ENCODE measurements around the gene LGALS1.

The LGALS1 gene

DNA sequence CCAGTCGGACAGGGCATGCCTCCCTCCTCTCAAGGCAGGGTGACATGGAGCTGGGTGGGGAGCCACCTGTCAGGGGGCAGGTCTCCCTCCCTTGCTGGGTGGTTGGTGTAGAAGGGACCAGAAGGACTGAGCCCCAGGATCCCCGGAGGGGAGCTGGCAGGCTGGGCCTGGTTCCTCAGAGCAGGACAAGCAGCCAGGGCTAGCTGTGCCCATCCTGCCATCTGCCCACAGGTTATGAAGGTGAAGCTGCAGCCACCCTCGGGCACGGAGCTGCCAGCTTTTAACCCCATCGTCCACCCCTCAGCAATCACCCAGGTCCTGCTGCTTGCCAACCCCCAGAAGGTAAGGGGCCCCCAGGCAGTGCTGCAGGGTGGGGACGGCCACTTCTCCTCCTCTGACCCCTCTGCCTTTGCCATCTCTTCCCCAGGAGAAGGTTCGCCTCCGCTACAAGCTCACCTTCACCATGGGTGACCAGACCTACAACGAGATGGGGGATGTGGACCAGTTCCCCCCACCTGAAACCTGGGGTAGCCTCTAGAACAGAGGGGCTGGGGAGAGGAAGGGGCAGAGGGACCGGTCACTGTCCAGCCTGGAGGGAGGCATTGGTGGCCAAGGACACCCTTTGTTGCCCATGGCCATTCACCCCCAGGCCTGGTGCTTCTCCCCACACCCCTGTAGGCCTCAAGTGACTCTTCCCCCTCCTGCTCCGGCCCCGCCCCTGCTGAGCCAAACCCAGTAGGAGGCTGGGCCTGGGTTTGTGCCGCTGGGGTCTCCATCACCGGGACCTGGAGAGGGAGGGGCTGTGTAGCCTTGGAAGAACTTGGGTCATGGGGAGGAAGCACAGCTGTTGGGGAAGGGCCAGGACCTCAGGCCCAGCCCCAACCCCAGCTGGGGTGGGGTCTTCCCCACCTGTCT is 43.0 kb upstream of the LGALS1 start:
- no peaks in the 10 kb centered on the region for H3K36me3 ChIP-seq (ENCODE audit: control insufficient read depth, low read depth, low read length)
- no peak overlapping the region for H3K4me3 ChIP-seq (ENCODE audit: low read length)
- H3K27me3 ChIP-seq (ENCODE audit: control insufficient read depth, insufficient read depth, low read length): no peaks in the 10 kb centered on the region
- H3K9ac ChIP-seq (ENCODE audit: low read length): no peak overlapping the region
- H3K4me1 ChIP-seq (ENCODE audit: control insufficient read depth, low read depth, low read length): peaks cover 21% of the 10 kb centered on the region
- no peaks in the 10 kb centered on the region for H3K9me3 ChIP-seq (ENCODE audit: control insufficient read depth, low read depth, low read length)
- no peak overlapping the region for H3K27ac ChIP-seq (ENCODE audit: low read length)

DNA sequence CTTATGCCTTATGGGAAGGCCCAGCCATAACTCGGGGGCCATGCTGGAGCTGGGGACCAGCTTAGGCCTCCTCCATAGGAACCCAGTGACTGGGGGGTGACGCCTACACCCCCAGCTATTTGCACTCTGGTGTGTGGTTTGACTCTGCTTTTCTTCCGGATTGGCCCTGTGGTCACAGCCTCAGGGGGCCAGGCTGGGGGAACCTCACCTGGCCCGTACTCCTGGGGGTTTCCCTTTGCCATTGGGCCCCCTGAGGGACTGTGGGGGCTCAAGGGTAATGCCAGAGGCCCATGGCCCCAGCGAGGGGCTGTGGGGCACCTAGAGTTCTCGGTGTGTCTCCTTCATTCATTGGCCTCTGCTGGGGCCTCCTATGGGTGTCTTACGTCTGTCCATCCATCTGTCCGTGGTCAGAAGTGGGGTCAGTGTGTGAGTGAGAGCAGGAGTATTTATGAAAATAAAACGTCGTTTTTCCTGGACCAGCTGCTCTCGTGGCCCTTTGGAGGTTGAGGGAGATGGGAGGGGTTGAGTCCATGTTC is 42.3 kb upstream of the LGALS1 start:
- no peak overlapping the region for H3K4me3 ChIP-seq (ENCODE audit: low read length)
- peak overlapping the region; percentile 3 for H3K9ac ChIP-seq (ENCODE audit: low read length)
- no peaks in the 10 kb centered on the region for H3K9me3 ChIP-seq (ENCODE audit: control insufficient read depth, low read depth, low read length)
- H3K27me3 ChIP-seq (ENCODE audit: control insufficient read depth, insufficient read depth, low read length): no peaks in the 10 kb centered on the region
- no peak overlapping the region for H3K27ac ChIP-seq (ENCODE audit: low read length)
- H3K36me3 ChIP-seq (ENCODE audit: control insufficient read depth, low read depth, low read length): no peaks in the 10 kb centered on the region
- H3K4me1 ChIP-seq (ENCODE audit: control insufficient read depth, low read depth, low read length): peaks cover 21% of the 10 kb centered on the region

DNA sequence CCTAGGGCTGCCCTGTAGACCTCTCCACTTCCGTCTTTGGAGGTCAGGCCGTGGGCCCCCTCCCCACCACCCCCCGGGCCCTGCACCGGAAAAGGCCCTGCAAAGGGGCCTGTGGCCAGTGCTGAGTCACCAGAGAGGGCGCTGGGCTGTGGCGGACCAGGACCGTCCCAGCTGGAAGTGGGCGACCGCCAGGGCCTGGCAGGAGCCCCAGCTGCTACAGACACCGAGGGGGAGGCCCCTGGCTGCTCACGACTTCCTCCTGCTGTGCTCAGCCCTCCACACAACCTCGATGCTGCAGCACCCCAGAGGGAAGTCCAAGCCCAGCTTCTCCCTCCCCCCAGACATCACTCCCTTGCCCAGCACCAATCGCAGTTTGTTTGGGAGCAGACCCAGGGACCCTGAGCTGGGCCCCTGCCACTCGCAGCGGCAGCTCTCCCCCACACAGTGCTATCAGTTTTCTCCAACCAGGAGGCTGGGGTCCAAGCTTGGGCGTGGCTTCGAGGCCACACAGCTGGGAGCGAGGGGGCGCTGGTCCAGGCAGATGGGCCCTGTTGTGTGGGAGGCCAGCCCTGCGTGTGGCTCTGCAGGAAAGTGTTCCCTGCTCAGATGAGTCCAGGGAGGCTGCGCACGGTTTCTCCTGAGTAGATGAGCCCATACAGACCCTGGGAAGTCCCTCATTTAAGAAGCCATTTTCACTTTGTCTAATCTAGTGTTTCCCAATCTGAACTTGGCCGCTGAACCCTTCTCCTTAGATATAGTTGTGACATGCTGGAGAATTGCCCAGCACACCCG is 41.6 kb upstream of the LGALS1 start:
- Histone ChIP-seq H3K27ac (ENCODE audit: low read length) (no peak overlapping the region), H3K4me1 (ENCODE audit: control insufficient read depth, low read depth, low read length) (peaks cover 22% of the 10 kb centered on the region), H3K4me3 (ENCODE audit: low read length) (no peak overlapping the region), H3K9me3 (ENCODE audit: control insufficient read depth, low read depth, low read length) (no peaks in the 10 kb centered on the region), H3K9ac (ENCODE audit: low read length) (peak overlapping the region; percentile 3), H3K36me3 (ENCODE audit: control insufficient read depth, low read depth, low read length) (no peaks in the 10 kb centered on the region), H3K27me3 (ENCODE audit: control insufficient read depth, insufficient read depth, low read length) (no peaks in the 10 kb centered on the region)

DNA sequence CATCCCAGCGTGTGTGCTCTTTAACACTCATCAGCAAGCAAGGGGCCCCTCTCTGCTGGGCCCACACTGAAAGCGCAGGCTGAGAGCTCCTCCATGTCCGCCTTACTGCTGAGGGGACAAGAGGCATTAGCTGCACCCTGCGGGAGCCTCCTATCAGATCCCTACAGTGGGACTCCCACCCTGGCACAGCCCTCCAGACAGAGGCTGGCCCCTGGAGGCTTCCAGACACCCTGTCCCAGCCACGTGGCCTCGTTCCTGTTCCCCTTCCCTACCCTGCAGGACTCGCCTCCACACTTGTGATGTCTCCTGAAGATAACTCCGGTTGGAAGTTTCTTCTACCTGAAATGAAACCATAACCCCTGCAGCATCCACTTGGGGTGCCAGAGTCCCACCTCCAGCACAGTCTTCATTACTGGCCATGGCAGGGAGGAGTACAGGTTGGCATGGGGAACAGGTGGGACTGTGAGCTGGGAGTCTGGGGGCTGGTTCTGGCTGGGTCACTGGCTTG is 41.0 kb upstream of the LGALS1 start:
- no peak overlapping the region for H3K4me3 ChIP-seq (ENCODE audit: low read length)
- H3K9ac ChIP-seq (ENCODE audit: low read length): no peak overlapping the region
- H3K4me1 ChIP-seq (ENCODE audit: control insufficient read depth, low read depth, low read length): peaks cover 24% of the 10 kb centered on the region
- no peaks in the 10 kb centered on the region for H3K9me3 ChIP-seq (ENCODE audit: control insufficient read depth, low read depth, low read length)
- no peaks in the 10 kb centered on the region for H3K36me3 ChIP-seq (ENCODE audit: control insufficient read depth, low read depth, low read length)
- no peak overlapping the region for H3K27ac ChIP-seq (ENCODE audit: low read length)
- H3K27me3 ChIP-seq (ENCODE audit: control insufficient read depth, insufficient read depth, low read length): no peaks in the 10 kb centered on the region

DNA sequence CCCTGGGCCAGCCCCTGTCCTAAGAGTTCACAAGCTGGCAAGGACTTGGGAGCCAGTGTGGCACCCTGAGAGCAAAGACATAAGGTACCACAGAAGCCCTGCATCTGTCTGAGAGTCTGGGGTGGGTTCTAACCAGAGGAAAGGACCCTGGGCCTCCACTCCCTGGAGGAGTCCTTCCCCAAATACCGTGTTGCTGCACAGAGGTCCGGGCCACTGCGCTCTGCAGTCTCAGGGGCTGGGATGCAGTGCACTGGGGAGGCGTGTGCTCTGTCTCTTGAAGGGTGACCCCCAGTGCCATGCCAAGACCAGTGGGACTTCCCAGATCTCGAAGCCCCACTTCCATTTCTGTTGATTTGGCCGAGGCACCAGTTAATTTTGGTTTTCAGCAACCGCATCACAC is 40.3 kb upstream of the LGALS1 start:
- H3K27ac ChIP-seq (ENCODE audit: low read length): no peak overlapping the region
- no peaks in the 10 kb centered on the region for H3K36me3 ChIP-seq (ENCODE audit: control insufficient read depth, low read depth, low read length)
- no peak overlapping the region for H3K4me3 ChIP-seq (ENCODE audit: low read length)
- no peaks in the 10 kb centered on the region for H3K27me3 ChIP-seq (ENCODE audit: control insufficient read depth, insufficient read depth, low read length)
- peaks cover 24% of the 10 kb centered on the region for H3K4me1 ChIP-seq (ENCODE audit: control insufficient read depth, low read depth, low read length)
- no peaks in the 10 kb centered on the region for H3K9me3 ChIP-seq (ENCODE audit: control insufficient read depth, low read depth, low read length)
- no peak overlapping the region for H3K9ac ChIP-seq (ENCODE audit: low read length)

DNA sequence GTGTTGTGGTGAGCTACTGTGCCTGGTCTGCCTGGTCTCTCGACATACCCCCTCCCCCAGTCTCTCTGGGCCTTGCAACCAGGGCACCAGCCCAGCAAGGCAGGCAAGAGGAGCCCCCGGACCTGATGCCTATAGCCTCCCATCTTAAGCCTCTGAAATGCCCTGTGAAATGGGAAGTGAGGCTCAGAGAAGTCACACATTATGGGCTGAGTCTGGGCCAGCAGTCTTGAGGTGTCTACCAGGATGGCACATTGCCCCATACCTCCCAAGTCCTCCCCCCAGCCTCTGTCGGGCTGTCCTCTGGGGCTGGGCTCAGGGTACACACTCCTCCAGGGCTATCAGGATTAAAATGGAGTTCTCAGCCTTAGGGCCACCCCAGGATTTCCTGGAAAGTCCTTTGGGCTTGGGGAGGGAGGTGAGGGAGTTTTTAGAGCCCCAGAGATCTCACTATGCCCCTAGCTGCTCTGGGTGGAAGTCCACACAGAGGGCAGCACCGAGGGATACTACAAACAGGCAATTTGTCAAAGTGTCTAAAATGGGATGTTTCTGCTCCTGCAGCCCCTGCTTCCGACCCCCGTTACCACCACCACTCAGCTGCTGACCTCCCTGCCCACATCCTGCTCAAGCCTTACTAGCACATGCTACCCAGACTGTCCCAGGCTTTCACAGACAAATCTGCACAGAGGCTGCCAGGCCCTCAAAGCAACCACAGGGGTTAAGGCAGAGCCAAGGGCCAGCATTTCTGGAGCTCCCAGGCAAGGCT is 39.1 kb upstream of the LGALS1 start:
- H3K9ac ChIP-seq (ENCODE audit: low read length): no peak overlapping the region
- no peak overlapping the region for H3K27ac ChIP-seq (ENCODE audit: low read length)
- no peak overlapping the region for H3K4me3 ChIP-seq (ENCODE audit: low read length)
- H3K9me3 ChIP-seq (ENCODE audit: control insufficient read depth, low read depth, low read length): no peaks in the 10 kb centered on the region
- H3K27me3 ChIP-seq (ENCODE audit: control insufficient read depth, insufficient read depth, low read length): no peaks in the 10 kb centered on the region
- no peaks in the 10 kb centered on the region for H3K36me3 ChIP-seq (ENCODE audit: control insufficient read depth, low read depth, low read length)
- H3K4me1 ChIP-seq (ENCODE audit: control insufficient read depth, low read depth, low read length): peaks cover 26% of the 10 kb centered on the region

DNA sequence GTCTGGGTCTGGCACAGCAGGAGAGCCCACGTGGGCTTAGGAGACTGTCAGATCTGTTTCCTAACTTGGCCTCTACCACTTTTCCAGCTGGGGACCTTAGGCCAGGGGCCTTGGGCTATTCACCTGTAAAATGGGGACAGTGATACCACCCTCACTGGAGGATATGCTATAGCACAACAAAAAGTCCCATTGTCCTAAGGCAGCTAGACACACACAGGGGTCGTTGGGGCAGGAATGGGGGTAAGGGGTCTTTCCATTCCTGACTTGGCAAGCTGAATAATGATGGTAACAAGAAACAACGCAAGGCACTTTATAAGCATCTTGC is 38.5 kb upstream of the LGALS1 start:
- Histone ChIP-seq H3K27ac (ENCODE audit: low read length) (no peak overlapping the region), H3K4me3 (ENCODE audit: low read length) (no peak overlapping the region), H3K9me3 (ENCODE audit: control insufficient read depth, low read depth, low read length) (no peaks in the 10 kb centered on the region), H3K9ac (ENCODE audit: low read length) (no peak overlapping the region), H3K4me1 (ENCODE audit: control insufficient read depth, low read depth, low read length) (peaks cover 26% of the 10 kb centered on the region), H3K27me3 (ENCODE audit: control insufficient read depth, insufficient read depth, low read length) (no peaks in the 10 kb centered on the region), H3K36me3 (ENCODE audit: control insufficient read depth, low read depth, low read length) (no peaks in the 10 kb centered on the region)

DNA sequence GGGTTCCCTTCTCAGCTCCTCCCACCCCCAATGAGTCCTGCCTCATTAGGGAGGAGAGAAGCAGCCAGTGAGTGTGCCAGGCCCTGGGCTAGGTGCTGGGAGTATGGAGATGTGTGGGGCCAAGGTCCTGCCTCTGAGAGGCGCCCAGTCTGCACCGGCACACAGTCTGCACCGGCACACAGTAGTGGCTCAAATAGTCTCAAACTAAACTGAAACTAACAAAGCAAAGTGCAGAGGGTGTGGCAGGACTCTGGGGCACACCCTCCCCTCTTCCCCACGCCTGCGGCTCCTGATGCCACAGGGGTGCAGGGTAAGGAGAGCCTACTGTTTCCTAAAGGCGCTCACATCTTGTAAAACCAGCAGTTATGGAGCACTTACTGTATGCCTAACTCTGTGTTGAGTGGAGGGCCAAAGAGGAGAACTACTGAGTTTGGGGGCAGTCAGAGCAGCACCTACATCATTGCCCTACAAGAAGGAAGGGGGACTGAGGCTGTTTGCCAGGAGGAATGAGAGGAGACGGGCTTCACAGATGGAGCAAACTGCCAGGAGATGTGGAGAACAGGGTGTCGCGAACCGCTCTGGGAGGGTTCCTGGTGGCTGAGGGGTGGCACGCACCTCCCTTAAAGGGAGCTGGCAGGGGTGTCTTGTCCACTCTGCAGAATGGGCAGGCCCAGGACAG is 36.9 kb upstream of the LGALS1 start:
- Histone ChIP-seq H3K9me3 (ENCODE audit: control insufficient read depth, low read depth, low read length) (no peaks in the 10 kb centered on the region), H3K36me3 (ENCODE audit: control insufficient read depth, low read depth, low read length) (no peaks in the 10 kb centered on the region), H3K27ac (ENCODE audit: low read length) (no peak overlapping the region), H3K9ac (ENCODE audit: low read length) (peak overlapping the region; percentile 36), H3K4me1 (ENCODE audit: control insufficient read depth, low read depth, low read length) (peaks cover 19% of the 10 kb centered on the region), H3K4me3 (ENCODE audit: low read length) (peak overlapping the region; percentile 67), H3K27me3 (ENCODE audit: control insufficient read depth, insufficient read depth, low read length) (no peaks in the 10 kb centered on the region)

DNA sequence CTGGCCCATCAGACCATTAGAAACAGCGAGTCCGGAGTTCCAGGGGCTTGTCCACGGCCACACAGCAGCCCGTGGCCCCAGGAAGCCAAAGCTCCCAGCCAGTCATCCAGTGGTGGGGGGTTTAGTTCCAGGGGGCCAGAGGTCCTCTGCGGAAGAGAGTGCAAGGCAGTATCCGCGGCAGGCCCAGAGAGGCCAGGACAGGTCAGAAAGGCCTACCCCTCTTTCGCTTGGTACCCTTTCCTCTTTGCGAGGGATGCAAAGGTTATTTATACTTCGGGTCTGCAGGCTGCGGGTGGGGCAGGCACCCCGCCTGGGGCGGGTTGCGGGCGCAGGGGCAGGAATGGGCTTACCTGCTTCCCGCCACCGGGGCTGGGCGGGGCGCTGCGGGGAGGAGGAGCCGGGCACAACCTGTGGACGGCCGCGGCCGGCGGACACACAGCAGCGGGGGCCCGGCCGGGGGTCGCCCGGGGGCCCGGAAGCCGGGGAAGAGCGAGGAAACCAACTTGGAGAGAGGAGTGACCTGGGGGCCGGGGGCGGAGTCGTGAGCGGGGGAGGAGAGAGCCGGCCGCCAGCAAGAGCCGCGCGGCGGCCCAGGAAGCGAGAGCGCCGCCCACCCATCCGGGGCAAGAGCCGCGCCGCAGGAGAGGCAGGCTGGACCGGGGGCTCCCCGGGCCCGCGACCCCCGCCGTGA is 36.2 kb upstream of the LGALS1 start, which contains the start of gene SH3BP1:
SH3BP1 (plus strand) TSS at position 600 of the 691 bp plus-strand sequence. CDS start 119 bp downstream, outside the sequence.
- Histone ChIP-seq H3K9ac (ENCODE audit: low read length) (peak within 1 kb of the TSS; percentile 50), H3K4me1 (ENCODE audit: control insufficient read depth, low read depth, low read length) (peaks cover 12% of the 10 kb centered on the region), H3K9me3 (ENCODE audit: control insufficient read depth, low read depth, low read length) (no peaks in the 10 kb centered on the region), H3K4me3 (ENCODE audit: low read length) (peak within 1 kb of the TSS; percentile 67), H3K36me3 (ENCODE audit: control insufficient read depth, low read depth, low read length) (no peaks in the 10 kb centered on the region), H3K27ac (ENCODE audit: low read length) (no peak within 1 kb of the TSS), H3K27me3 (ENCODE audit: control insufficient read depth, insufficient read depth, low read length) (no peaks in the 10 kb centered on the region)

DNA sequence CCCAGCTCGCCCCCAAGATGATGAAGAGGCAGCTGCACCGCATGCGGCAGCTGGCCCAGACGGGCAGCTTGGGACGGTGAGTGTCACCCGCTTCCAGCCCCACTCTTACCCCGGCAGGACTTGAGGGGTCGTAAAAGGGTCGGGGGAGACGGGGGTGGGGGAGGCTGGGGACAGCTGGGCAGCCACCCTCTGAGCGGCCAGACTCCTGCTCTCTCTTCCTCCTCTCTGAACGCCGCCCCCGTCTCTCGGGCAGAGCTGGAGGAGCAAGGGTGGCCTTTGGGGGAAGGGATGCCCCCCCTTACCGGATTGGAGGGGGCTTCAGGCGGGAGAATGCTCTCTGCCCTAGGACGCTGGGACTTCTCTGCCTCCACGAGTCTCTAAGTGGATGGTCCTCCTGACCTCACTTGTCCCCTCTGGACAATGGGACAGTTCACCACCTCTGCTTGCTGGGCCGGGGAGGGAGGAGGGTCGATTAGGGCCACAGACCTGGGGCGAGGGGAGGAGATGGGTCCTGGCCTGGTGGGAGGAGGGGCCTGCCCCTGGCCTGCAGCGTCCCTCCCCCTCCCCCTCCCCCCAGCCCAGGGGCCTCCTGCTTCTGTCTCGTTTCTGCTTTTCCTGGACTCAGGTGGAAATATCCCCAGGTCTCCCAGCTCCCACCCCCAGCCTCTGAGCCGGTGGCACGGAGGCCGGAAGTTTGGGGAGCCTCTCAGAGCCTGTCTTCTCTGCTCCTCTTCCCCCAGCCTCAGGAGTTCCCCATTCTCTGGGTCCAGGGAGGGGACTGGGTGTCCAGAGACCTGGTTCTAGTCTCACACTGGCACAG is 35.5 kb upstream of the LGALS1 start:
- Histone ChIP-seq H3K27me3 (ENCODE audit: control insufficient read depth, insufficient read depth, low read length) (no peaks in the 10 kb centered on the region), H3K4me3 (ENCODE audit: low read length) (peak overlapping the region; percentile 67), H3K36me3 (ENCODE audit: control insufficient read depth, low read depth, low read length) (peaks cover 3% of the 10 kb centered on the region), H3K9ac (ENCODE audit: low read length) (peak overlapping the region; percentile 50), H3K4me1 (ENCODE audit: control insufficient read depth, low read depth, low read length) (peaks cover 11% of the 10 kb centered on the region), H3K9me3 (ENCODE audit: control insufficient read depth, low read depth, low read length) (no peaks in the 10 kb centered on the region), H3K27ac (ENCODE audit: low read length) (no peak overlapping the region)

Data from iPS-18a (cell line).